ENCODE data around the gene PCDH10. TPM values are rescaled to one million over a fixed set of nuclear protein-coding genes. Genes with fewer than 3 reads are reported as not detected.
"Not testable (repeated sequence)": the region's sequence is repeated elsewhere in the genome, so short reads cannot be mapped to it uniquely, and the experiment has no call there.

Gene PCDH10
- total RNA-seq, 1 experiment from 2014 or later = 0.08 TPM

DNA sequence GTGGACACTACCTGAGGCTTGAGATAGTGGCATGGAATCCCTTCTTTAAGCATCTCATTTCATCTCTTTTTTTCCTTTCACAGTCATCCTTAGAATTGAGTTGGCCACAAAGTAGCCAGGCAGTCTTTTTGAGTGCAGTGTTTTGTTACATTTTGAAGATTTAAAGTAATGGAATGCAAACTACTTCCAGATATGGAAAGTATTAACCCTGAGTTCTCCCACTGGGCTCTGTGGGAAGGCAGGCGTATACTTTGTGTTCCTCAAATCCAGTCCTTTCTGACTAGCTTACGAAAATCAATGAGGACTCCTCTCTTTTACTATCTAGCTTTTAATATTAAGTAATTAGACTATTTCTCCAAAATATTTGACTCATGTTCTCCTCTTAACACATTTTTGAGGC is 29.9 kb downstream of the PCDH10 start:
- DNase-seq (ENCODE audit: low read depth, low spot score) = no peak
- in situ Hi-C loops (cut with HindIII; ENCODE audit: low pct_unique_long_range_greater_than_20kb, low sequenced_read_pairs) = no loop called here

DNA sequence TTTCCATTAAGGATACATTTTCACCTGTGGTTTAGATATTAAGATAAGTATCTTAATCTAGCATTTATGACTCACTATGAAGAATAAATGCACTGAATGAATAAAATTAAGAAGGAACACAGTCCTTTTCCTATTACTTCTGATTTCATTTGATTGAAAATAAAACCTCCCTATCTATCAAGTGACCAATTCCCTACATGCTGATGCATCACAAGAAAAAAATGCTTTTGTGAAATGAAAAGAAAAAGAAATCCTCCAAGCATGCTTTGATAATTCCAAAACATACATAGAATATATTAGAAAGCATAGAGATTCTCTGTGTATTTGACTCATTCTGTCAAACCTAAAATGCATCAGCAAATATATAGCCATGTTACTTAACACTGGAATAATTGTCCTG is 37.1 kb downstream of the PCDH10 start:
- no peak for DNase-seq (ENCODE audit: low read depth, low spot score)
- in situ Hi-C loops (cut with HindIII; ENCODE audit: low pct_unique_long_range_greater_than_20kb, low sequenced_read_pairs) = no loop called here

DNA sequence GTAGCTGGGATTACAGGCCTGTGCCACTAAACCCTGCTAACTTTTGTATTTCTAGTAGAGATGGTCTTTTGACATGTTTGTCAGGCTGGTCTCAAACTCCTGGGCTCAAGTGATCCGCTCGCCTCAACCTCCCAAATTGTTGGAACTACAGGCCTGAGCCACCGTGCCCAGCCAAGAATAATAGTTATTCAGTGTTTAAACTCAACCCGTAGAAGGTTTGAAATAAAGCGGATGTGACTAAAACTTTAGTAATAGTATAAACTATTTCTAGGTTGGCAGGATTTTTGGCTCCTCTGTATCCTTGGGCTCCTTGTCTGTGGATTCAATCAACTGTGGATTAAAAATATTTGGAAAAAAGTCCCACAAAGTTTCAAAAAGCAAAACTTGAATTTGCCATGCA is 37.8 kb downstream of the PCDH10 start:
- in situ Hi-C loops (cut with HindIII; ENCODE audit: low pct_unique_long_range_greater_than_20kb, low sequenced_read_pairs) = no loop called here
- DNase-seq (ENCODE audit: low read depth, low spot score) = no peak

DNA sequence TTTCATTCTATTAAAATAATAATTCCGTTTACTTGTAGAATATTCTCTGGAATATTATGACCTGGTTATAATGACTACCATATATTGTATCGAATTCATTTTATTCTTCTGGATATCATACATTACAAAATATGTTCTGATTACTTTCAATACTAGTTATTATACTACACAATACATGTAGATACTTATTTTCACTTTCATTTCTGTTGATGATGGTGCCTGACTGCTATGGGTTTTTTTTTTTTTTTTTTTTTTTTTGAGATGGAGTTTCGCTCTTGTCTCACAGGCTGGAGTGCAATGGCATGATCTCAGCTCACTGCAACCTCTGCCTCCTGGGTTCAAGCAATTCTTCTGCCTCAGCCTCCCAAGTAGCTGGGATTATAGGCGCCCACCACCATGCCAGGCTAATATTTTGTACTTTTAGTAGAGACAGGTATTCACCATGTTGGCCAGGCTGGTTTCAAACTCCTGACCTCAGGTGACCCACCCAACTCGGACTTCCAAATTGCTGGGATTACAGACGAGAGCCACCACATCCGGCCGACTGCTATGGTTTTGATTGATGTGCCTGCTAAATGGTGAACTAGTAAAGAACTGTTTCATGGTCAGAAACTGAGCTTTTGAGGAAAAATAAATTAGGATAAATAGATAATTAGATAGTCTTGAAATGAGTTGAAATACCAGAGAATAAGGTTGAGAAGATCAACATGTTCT is 39.5 kb downstream of the PCDH10 start:
- peak; percentile 33 for DNase-seq (ENCODE audit: low read depth, low spot score)
- in situ Hi-C loops (cut with HindIII; ENCODE audit: low pct_unique_long_range_greater_than_20kb, low sequenced_read_pairs) = no loop called here

DNA sequence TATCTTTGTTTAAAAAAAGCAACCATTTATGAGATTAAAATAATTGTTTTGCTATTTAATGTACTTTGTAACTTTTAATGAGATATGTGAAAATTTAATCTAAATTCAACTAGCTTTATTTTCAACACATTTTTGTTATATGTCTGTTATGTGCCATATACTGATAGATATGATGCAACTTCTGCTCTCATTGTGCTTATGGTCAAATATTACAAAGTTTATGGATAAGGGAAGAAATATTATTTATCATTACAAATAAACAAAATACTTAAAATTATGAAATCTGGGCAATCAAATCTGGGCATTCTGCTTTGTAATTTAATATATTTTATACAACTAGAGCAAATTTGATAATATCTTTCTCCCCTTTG is 40.0 kb downstream of the PCDH10 start:
- in situ Hi-C loops (cut with HindIII; ENCODE audit: low pct_unique_long_range_greater_than_20kb, low sequenced_read_pairs) = no loop called here
- no peak for DNase-seq (ENCODE audit: low read depth, low spot score)

- DNase-seq (ENCODE audit: low read depth, low spot score) = no peak
- in situ Hi-C loops (cut with HindIII; ENCODE audit: low pct_unique_long_range_greater_than_20kb, low sequenced_read_pairs) = no loop called here
Measured at GRCh38 chr4:133190098-133190497, 41.0 kb downstream of the PCDH10 start.

DNA sequence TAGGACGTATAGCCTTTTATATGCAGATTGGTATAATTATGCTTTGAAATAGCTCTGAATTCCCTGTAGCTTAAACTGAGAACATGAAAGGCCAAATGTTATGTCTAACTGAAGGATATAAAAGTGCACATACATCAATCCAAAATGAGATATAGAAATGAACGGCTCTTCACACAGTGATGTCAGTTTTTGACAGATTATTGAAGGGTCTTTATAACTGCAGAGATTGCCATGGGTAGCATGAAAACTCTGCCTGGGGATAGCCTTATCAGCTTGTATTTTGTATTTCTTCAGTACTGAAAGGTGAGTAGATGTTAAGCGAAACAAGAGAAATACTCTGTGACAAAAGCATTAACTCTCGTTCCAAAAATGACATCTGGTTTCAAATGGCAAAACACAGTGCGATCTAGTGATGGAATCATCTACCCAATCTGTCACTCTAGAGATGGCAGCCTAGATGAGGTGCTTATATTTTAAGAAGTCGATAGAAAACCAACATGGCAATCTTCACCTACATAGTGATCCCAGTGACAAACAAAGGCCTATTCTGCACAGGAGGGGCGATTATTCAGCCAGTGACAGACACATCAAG is 59.7 kb downstream of the PCDH10 start:
- in situ Hi-C loops (cut with HindIII; ENCODE audit: low pct_unique_long_range_greater_than_20kb, low sequenced_read_pairs) = no loop called here
- no peak for DNase-seq (ENCODE audit: low read depth, low spot score)

DNA sequence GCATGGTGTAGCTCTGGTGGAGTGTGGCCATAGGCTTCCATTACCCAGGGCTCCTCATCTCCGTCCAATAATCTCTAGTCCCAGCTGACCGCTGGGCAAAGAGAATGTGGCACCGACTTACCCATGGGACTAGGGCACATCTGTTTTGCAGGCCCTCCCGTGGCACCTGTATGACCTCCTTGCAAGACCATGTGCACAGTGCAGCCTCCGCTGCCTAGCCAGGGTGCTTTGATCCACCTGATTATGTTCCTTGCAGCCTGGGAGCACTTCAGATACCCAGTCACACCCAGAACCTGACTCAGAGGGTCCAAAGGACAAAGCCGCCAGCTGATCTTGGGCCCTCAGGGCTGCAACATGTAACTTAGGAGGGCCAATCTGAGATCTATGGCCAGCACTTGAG is 84.8 kb downstream of the PCDH10 start:
- no peak for DNase-seq (ENCODE audit: low read depth, low spot score)
- in situ Hi-C loops (cut with HindIII; ENCODE audit: low pct_unique_long_range_greater_than_20kb, low sequenced_read_pairs) = no loop called here

- DNase-seq (ENCODE audit: low read depth, low spot score); in situ Hi-C loops (cut with HindIII; ENCODE audit: low pct_unique_long_range_greater_than_20kb, low sequenced_read_pairs): not testable (repeated sequence)
Measured at GRCh38 chr4:133240451-133240850, 91.4 kb downstream of the PCDH10 start.

Data from SK-MEL-5 (cell line).